ENCODE results near the gene MYMX.

The MYMX gene

GRCh38 chr6:44264154-44265006 lies 47.7 kb downstream of the MYMX start:
- DNase-seq (ENCODE audit: low read depth in 2 of 2) = no peak

DNA sequence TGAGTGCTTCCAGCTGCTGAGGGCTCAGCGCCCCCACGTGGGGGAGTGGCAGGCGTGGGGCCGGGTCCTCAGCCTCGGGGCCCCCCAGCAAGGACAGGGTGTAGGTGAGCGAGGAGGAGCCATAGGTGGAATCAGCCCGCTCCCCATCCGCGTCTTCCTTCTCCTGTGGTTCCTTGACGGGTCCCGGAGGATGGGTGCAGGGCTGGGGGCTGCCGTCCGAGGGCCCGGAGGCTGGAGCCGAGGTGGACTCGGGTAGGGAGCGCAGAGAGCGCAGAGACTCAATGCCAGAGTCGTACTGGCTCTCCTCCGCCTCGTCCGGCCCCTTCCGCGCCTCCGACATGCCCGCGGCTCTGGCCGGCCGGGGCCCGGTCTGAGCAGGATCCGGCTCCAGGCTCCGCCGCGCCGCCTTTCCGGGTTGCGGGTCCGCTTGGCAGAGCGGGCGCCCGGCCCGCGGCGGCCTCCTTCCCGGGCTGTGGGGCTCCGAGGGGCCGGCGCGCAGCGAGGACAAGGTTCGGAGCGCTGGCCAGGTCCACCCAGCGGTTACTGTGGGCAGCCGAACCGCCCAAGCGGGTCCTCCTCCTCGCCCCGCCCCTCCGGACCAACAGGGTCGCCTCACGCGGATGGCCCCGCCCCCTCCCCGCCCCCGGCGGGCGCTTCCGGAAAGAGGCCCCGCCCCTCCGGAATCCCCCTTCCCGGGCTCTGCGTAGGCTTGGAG lies 48.4 kb downstream of the MYMX start, which contains the start of gene NFKBIE:
NFKBIE (minus strand) TSS at position 545 of the 715 bp plus-strand sequence; CDS start at position 340, 205 bp downstream.
- peak; percentile 94 to 95 for DNase-seq (ENCODE audit: low read depth in 2 of 2)

DNA sequence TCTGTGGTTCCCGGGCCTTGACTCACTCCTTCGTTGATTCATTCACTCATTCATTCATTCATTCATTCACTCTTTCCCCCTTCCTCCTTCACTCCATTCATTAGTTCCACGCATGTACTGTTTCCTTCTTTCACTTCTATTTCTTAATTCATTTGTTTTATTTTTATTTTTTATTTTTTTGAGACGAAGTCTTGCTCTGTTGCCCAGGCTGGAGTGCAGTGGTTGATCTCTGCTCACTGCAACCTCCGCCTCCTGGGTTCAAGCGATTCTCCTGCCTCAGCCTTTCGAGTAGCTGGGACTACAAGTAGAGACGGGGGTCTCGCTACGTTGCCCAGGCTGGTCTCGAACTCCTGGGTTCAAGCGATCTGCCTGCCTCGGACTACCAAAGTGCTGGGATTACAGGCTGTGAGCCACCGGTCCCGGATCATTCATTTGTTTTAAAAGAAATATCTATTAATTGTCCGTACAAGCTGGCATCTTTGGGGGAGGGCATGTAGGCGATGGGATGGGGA lies 49.1 kb downstream of the MYMX start:
- no peak for DNase-seq (ENCODE audit: low read depth in 2 of 2)

DNA sequence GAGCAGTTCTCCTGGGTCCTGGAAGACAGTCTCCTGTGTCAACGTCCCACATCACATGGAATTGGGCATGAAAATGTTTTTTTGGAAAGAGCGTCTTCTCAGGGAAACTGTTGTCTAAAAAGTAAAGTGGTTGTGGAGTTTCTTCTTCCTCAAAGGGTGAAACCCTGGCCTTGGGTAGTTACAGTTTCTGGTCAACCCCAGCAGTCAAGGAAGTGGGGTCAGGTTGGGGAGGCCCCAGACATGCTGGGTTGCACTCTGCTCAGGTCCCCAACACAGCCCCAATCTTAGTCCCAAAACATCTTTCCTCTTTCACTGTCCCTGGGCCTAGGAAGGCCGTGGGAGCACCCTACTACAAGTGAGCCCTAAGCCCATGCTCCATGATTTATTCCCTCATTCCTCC lies 49.6 kb downstream of the MYMX start:
- DNase-seq (ENCODE audit: low read depth in 2 of 2) = no peak

GRCh38 chr6:44267252-44267651 lies 50.5 kb downstream of the MYMX start:
- DNase-seq (ENCODE audit: low read depth in 2 of 2) = no peak
